Panc1 (cell line): Measurements from ENCODE around the gene ZCWPW2.

ENCODE experiments used
- CTCF ChIP-seq: fragments of 450-650 bp; IDR thresholded peaks from 2 replicates; pipeline ENCODE4 v1.5.1; 2017; ENCODE audit warnings: mild to moderate bottlenecking
- POLR2AphosphoS5 ChIP-seq: IDR thresholded peaks from 2 replicates; pipeline ENCODE4 v1.6.1; 2012; ENCODE audit warnings: mild to moderate bottlenecking, low read depth, low read length, moderate library complexity
- REST ChIP-seq, 2 experiments: IDR thresholded peaks; 2 replicates each; pipeline ENCODE4 v1.6.1; 2011 to 2012; ENCODE audit warnings: low read depth in 2 of 2, control low read depth in 1 of 2, low read length in 1 of 2, mild to moderate bottlenecking in 1 of 2, moderate library complexity in 1 of 2; ENCODE audit not compliant: insufficient read depth in 1 of 2
- TCF7L2 ChIP-seq: IDR thresholded peaks from 2 replicates; pipeline ENCODE4 v1.6.1; 2011; ENCODE audit warnings: mild to moderate bottlenecking, low read depth, low read length, inconsistent platforms

DNA sequence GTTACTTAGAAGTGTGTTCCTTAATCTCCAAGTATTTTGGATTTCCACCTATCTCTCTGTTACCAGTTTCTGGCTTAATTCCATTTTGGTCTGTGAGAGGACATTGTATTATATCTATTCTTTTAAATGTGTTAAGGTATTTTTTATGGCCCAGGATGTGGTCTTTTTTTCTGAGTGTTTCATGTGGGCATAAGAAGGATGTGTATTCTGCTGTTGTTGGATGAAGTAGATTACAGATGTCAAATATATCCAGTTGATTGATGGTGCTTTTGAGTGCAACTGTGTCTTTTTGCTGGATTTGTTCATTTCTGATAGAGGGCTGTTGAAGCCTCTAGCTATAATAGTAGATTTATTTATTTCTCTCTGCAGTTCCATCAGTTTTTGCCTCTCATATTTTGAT lies 136.6 kb downstream of the ZCWPW2 start:
- TF ChIP-seq CTCF (no peak), POLR2AphosphoS5 (no peak), TCF7L2 (no peak), REST (IDR thresholded peaks at IDR 0.05; ENCODE audit: insufficient read depth in 1 of 2, low read depth in 2 of 2, low read length in 1 of 2) (no peak)
